GM19240 (cell line): ENCODE data around the gene RELCH.

ENCODE experiments used
- DNase-seq: peaks from one replicate; pipeline ENCODE4 v3.0.0; 2011; ENCODE audit warnings: low spot score; ENCODE audit not compliant: insufficient read length

Gene RELCH

GRCh38 chr18:62249478-62250097 is 62.5 kb downstream of the RELCH start:
- peak; percentile 16 for DNase-seq

- no peak for DNase-seq
Observed at GRCh38 chr18:62250475-62250874, 63.4 kb downstream of the RELCH start.

GRCh38 chr18:62258093-62258492 is 71.0 kb downstream of the RELCH start:
- DNase-seq = no peak

- DNase-seq = no peak
Observed at GRCh38 chr18:62258616-62259015, 71.6 kb downstream of the RELCH start.

- no peak for DNase-seq
Observed at GRCh38 chr18:62262061-62262460, 75.0 kb downstream of the RELCH start.

GRCh38 chr18:62264984-62265383 is 77.9 kb downstream of the RELCH start:
- DNase-seq = no peak

- no peak for DNase-seq
Observed at GRCh38 chr18:62277045-62277444, 90.0 kb downstream of the RELCH start.

GRCh38 chr18:62279561-62279960 is 92.5 kb downstream of the RELCH start:
- DNase-seq = no peak

- DNase-seq = no peak
Observed at GRCh38 chr18:62280058-62280457, 93.0 kb downstream of the RELCH start.

GRCh38 chr18:62280786-62281185 is 93.7 kb downstream of the RELCH start:
- DNase-seq = no peak

- no peak for DNase-seq
Observed at GRCh38 chr18:62281684-62282083, 94.6 kb downstream of the RELCH start.

GRCh38 chr18:62282188-62282629 is 95.2 kb downstream of the RELCH start:
- no peak for DNase-seq

- DNase-seq = no peak
Observed at GRCh38 chr18:62284637-62285036, 97.6 kb downstream of the RELCH start.

- DNase-seq = no peak
Observed at GRCh38 chr18:62285281-62285680, 98.2 kb downstream of the RELCH start.

GRCh38 chr18:62287781-62288664 is 101.0 kb downstream of the RELCH start:
- no peak for DNase-seq

- DNase-seq = no peak
Observed at GRCh38 chr18:62288665-62289008, 101.6 kb downstream of the RELCH start.

- no peak for DNase-seq
Observed at GRCh38 chr18:62289047-62289446, 102.0 kb downstream of the RELCH start.

- no peak for DNase-seq
Observed at GRCh38 chr18:62294073-62294472, 107.0 kb downstream of the RELCH start.

- no peak for DNase-seq
Observed at GRCh38 chr18:62300359-62300963, 113.4 kb downstream of the RELCH start.

GRCh38 chr18:62301322-62301721 is 114.3 kb downstream of the RELCH start:
- DNase-seq = no peak

- no peak for DNase-seq
Observed at GRCh38 chr18:62312851-62313250, 125.8 kb downstream of the RELCH start.
